ENCODE data around the gene NDN. TPM values are rescaled to one million over a fixed set of nuclear protein-coding genes. Genes with fewer than 3 reads are reported as not detected.
"Not testable (repeated sequence)": the region's sequence is repeated elsewhere in the genome, so short reads cannot be mapped to it uniquely, and the experiment has no call there.

The NDN gene, protein sequence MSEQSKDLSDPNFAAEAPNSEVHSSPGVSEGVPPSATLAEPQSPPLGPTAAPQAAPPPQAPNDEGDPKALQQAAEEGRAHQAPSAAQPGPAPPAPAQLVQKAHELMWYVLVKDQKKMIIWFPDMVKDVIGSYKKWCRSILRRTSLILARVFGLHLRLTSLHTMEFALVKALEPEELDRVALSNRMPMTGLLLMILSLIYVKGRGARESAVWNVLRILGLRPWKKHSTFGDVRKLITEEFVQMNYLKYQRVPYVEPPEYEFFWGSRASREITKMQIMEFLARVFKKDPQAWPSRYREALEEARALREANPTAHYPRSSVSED
- 1 to 10 TPM; 1.2 to 1.9 TPM for total RNA-seq

DNA sequence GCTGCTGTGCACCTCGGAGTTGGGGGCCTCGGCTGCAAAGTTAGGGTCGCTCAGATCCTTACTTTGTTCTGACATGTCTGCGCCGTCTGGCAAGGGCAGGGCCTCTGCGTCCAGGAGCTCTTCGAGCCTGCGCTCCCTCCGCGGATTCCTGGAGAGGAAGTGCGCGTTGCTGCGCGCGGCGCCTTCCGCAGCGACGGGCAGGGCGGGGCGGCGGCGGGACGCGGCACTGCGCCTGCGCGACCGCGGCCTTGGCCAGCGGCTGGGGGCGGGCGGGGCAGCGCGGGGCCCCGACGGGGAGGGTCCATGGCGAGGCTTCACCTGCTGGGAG lies at the start of gene NDN:
TSS of gene NDN (minus strand) at position 163 of the 328 bp plus-strand sequence. CDS start at position 75, 88 bp downstream.
- Mint-ChIP-seq H3K4me1 (no peaks in the 10 kb centered on the region), H3K27me3 (peaks cover 2% of the 10 kb centered on the region), H3K27ac (no peak within 1 kb of the TSS), H3K36me3 (ENCODE audit: low read depth) (no peaks in the 10 kb centered on the region), H3K9me3 (ENCODE audit: low read depth) (peaks cover 4% of the 10 kb centered on the region), H3K4me3 (no peak within 1 kb of the TSS)
- ChIA-PET CTCF (no interaction called here), POLR2A (no interaction called here)
- ATAC-seq (no peak), DNase-seq (peak; percentile 22)
- intact Hi-C loops (cut with DNase I, micrococcal nuclease): no loop called here

DNA sequence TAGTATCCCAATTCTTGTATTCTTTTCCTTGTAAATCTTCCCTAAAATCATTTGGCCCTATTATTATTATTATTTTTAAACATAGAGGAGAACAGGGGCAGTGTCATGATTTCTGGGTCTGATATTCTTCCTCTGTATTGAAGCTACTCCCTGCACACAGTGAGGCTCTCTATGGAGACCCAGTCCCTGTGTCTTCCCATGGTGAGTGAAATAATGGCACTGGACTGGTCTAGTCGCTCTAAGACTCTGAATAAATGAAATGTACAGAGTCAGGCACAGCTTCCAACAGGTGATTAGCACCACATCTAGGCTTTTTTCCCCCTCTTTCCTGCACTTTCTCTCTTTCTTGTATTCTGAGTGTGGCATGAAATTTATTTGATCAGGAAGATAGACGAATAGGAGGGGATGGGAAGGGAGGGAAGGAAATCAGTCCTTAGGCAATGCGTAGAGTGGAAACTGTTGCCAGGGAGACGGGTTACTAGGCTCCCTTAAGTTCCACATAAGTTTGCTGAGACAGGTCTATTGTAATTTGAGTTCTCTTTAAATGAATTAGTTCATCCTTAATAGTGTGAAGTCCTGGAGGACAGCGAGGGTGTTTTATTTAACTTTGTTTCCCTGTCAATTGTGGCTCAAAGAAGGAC lies 49.0 kb upstream of the NDN start:
- Mint-ChIP-seq H3K27ac (no peak overlapping the region), H3K4me3 (no peak overlapping the region), H3K9me3 (ENCODE audit: low read depth) (peaks cover 8% of the 10 kb centered on the region), H3K36me3 (ENCODE audit: low read depth) (no peaks in the 10 kb centered on the region), H3K27me3 (no peaks in the 10 kb centered on the region), H3K4me1 (no peaks in the 10 kb centered on the region)
- ATAC-seq (no peak), DNase-seq (no peak)
- intact Hi-C loops (cut with DNase I, micrococcal nuclease): no loop called here
- ChIA-PET POLR2A (no interaction called here), CTCF (no interaction called here)

DNA sequence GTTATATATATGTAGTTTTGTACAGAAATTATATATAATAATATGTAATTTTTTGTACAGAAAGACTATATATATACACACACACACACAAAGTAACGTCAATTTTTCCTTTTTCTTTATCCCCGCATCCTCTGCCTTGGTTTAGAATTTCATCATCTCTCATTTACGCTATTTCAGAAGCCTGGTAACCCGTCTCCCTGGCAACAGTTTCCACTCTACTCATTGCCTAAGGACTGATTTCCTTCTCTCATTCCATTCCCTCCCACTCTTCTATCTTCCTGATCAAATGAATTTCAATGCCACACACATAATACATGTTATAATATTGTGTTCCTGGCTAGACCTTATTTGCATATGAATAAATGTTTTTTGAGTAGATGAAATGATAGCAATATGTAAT lies 47.8 kb upstream of the NDN start:
- POLR2A ChIA-PET: no interaction called here
- no peak overlapping the region for H3K27ac Mint-ChIP-seq
- H3K27me3 Mint-ChIP-seq: no peaks in the 10 kb centered on the region
- no peak overlapping the region for H3K4me3 Mint-ChIP-seq
- ATAC-seq: no peak
- H3K36me3 Mint-ChIP-seq (ENCODE audit: low read depth): no peaks in the 10 kb centered on the region
- no peaks in the 10 kb centered on the region for H3K4me1 Mint-ChIP-seq
- DNase-seq: no peak
- H3K9me3 Mint-ChIP-seq (ENCODE audit: low read depth): peaks cover 5% of the 10 kb centered on the region
- CTCF ChIA-PET: no interaction called here
- intact Hi-C loops (cut with DNase I, micrococcal nuclease): no loop called here

DNA sequence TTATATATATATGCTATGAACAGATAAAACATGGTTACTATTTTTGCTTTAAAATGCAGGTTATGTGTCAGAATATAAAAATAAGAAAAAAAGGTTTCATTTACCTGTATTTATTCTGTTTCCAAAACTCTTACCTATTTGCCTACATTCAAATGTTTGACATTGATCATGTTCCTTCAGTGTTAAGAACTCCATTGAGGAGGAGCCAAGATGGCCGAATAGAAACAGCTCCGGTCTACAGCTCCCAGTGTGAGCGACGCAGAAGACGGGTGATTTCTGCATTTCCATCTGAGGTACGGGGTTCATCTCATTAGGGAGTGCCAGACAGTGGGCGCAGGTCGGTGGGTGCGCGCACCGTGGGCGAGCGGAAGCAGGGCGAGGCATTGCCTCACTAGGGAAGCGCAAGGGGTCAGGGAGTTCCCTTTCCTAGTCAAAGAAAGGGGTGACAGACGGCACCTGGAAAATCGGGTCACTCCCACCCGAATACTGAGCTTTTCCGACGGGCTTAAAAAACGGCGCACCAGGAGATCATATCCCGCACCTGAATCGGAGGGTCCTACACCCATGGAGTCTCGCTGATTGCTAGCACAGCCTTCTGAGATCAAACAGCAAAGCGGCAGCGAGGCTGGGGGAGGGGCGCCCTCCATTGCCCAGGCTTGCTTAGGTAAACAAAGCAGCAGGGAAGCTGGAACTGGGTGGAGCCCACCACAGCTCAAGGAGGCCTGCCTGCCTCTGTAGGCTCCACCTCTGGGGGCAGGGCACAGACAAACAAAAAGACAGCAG lies 27.0 kb upstream of the NDN start:
- CTCF ChIA-PET; ATAC-seq; H3K9me3 Mint-ChIP-seq (ENCODE audit: low read depth); DNase-seq; H3K4me1 Mint-ChIP-seq; intact Hi-C loops (cut with DNase I, micrococcal nuclease); H3K27ac Mint-ChIP-seq; H3K4me3 Mint-ChIP-seq; H3K36me3 Mint-ChIP-seq (ENCODE audit: low read depth); H3K27me3 Mint-ChIP-seq; POLR2A ChIA-PET: not testable (repeated sequence)

DNA sequence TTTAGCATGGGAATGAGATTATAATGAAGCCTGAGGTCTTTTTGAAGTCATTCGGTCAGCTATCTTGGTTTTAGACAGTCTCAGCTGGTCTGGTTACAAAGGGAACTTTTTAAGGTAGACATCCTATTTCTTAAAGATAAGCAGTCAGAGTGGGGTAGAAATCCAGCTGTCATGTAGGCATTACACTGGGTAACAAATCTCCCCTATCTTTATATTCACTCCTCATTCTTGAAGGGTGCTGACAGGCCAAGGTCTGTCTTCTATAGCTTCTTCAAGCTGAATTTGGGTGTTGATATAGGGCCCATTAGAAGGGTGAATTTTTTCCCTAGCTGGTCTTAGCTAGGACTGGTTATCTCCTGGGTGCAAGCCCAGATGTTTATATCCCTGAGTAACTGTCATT lies 21.2 kb upstream of the NDN start:
- H3K4me1 Mint-ChIP-seq: no peaks in the 10 kb centered on the region
- H3K9me3 Mint-ChIP-seq (ENCODE audit: low read depth): peaks cover 8% of the 10 kb centered on the region
- ChIA-PET CTCF (no interaction called here), POLR2A (no interaction called here)
- intact Hi-C loops (cut with DNase I, micrococcal nuclease): no loop called here
- no peak overlapping the region for H3K4me3 Mint-ChIP-seq
- no peak for DNase-seq
- H3K27ac Mint-ChIP-seq: no peak overlapping the region
- no peaks in the 10 kb centered on the region for H3K27me3 Mint-ChIP-seq
- ATAC-seq: no peak
- no peaks in the 10 kb centered on the region for H3K36me3 Mint-ChIP-seq (ENCODE audit: low read depth)

DNA sequence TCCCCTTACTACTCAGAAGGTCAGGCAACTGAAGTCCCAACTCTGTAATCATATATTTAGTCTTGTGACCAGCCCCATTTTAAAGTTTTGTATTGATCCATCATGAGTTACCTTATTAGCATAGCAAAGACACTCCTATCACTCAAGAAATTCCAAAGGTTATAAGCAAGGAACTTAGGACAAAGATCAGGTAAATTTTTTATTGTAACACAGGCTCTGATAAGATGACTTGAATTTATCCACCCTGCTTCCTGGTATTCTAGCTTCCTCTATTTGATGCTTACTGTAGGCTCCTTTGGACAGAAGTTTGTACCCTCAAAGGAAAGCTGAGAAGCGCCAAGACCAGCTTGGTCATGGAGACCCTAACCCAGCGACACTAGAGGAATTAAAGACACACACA lies 8.2 kb upstream of the NDN start:
- intact Hi-C loops (cut with DNase I, micrococcal nuclease): no loop called here
- ChIA-PET POLR2A (no interaction called here), CTCF (interaction anchor here (1.1 kb wide), 1 partner anchor 53 kb away, joined by 3 read pairs; no protein-coding TSS in a partner anchor)
- Mint-ChIP-seq H3K36me3 (ENCODE audit: low read depth) (no peaks in the 10 kb centered on the region), H3K27me3 (no peaks in the 10 kb centered on the region), H3K4me1 (no peaks in the 10 kb centered on the region), H3K9me3 (ENCODE audit: low read depth) (peaks cover 4% of the 10 kb centered on the region), H3K27ac (no peak overlapping the region), H3K4me3 (no peak overlapping the region)
- no peak for DNase-seq
- no peak for ATAC-seq

DNA sequence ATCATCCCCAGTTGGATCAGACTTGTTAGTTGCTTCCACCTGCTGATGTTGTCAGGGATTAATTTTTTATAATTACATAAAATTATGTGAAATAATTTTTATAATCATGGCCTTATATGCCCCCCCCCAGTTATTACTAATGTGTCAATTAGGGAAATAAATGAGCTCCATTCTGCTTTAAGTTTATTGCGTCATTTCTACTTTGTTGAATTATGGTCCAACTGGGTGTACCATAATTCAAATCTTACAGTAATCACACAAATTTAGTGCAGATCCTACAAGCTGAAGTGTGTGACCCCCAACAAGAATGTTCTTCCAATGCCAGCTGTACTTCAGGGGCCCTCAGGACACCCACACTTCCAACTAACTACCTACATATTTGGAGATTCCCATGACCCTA lies 7.5 kb upstream of the NDN start:
- POLR2A ChIA-PET: no interaction called here
- H3K4me1 Mint-ChIP-seq: no peaks in the 10 kb centered on the region
- no peak overlapping the region for H3K4me3 Mint-ChIP-seq
- H3K27ac Mint-ChIP-seq: no peak overlapping the region
- intact Hi-C loops (cut with DNase I, micrococcal nuclease): no loop called here
- DNase-seq (no peak), ATAC-seq (no peak)
- CTCF ChIA-PET: interaction anchor here (1.1 kb wide), 1 partner anchor 52 kb away, joined by 3 read pairs; no protein-coding TSS in a partner anchor
- H3K9me3 Mint-ChIP-seq (ENCODE audit: low read depth): peaks cover 4% of the 10 kb centered on the region
- H3K36me3 Mint-ChIP-seq (ENCODE audit: low read depth): no peaks in the 10 kb centered on the region
- no peaks in the 10 kb centered on the region for H3K27me3 Mint-ChIP-seq

DNA sequence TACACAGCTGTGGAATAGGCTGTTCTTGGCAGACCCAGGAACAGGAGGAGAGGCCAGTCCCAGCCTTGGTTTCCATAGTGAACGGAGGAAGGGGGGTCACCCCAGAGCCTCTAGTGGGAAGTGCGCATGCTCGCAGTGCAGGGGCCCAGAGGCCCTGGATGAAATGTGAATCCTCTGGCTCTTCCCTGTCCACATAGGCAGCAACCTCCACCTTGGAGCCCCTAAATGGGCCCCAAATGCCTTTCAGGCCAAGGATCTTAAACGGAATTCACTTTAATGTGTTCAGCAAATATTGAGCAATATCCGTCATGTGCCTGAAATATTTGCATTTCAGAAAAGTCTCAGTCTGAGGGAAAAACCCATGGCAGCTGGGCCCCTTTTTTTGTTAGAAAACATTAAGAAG lies 3.3 kb upstream of the NDN start:
- Mint-ChIP-seq H3K36me3 (ENCODE audit: low read depth) (no peaks in the 10 kb centered on the region), H3K27ac (no peak overlapping the region), H3K9me3 (ENCODE audit: low read depth) (peaks cover 7% of the 10 kb centered on the region), H3K27me3 (peaks cover 2% of the 10 kb centered on the region), H3K4me1 (no peaks in the 10 kb centered on the region), H3K4me3 (no peak overlapping the region)
- ChIA-PET CTCF (no interaction called here), POLR2A (no interaction called here)
- ATAC-seq (no peak), DNase-seq (no peak)
- intact Hi-C loops (cut with DNase I, micrococcal nuclease): no loop called here

DNA sequence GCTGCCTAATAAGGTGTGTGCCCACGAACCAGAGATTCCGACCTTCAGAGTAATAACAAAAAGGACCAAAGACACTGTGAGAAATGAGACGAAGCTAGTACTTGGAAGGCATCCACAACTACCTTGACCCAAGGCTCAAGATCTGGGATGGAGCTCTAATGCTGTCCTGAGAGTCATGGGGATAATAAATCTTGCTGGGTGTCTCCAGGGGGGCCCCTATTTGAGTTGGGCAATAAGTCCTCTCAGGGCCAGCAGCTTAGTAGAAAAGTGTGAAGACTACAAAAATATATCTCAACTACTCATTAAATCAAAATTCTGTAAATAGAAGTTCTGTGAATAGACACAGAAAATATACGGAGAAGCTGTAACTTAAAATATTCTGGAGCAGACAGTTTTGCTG lies 2.9 kb upstream of the NDN start:
- ATAC-seq: no peak
- H3K36me3 Mint-ChIP-seq (ENCODE audit: low read depth): no peaks in the 10 kb centered on the region
- ChIA-PET CTCF (no interaction called here), POLR2A (no interaction called here)
- H3K27me3 Mint-ChIP-seq: peaks cover 2% of the 10 kb centered on the region
- H3K4me3 Mint-ChIP-seq: no peak overlapping the region
- no peaks in the 10 kb centered on the region for H3K4me1 Mint-ChIP-seq
- no peak for DNase-seq
- no peak overlapping the region for H3K27ac Mint-ChIP-seq
- intact Hi-C loops (cut with DNase I, micrococcal nuclease): no loop called here
- peaks cover 4% of the 10 kb centered on the region for H3K9me3 Mint-ChIP-seq (ENCODE audit: low read depth)

DNA sequence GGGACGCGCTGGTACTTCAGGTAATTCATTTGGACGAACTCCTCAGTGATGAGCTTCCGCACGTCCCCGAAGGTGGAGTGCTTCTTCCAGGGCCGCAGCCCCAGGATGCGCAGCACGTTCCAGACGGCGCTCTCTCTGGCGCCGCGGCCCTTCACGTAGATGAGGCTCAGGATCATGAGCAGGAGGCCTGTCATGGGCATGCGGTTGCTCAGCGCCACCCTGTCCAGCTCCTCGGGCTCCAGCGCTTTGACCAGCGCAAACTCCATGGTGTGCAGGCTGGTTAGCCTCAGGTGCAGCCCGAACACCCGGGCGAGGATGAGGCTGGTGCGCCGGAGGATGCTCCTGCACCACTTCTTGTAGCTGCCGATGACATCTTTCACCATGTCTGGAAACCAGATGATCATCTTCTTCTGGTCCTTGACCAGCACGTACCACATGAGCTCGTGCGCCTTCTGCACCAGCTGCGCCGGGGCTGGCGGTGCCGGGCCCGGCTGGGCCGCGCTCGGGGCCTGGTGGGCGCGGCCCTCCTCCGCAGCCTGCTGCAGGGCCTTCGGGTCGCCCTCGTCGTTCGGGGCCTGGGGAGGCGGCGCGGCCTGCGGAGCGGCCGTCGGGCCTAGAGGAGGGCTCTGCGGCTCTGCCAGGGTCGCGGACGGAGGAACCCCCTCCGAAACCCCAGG lies 501 bp downstream of the NDN start:
- no peak overlapping the region for H3K4me3 Mint-ChIP-seq
- POLR2A ChIA-PET: no interaction called here
- DNase-seq: no peak
- H3K4me1 Mint-ChIP-seq: no peaks in the 10 kb centered on the region
- peaks cover 4% of the 10 kb centered on the region for H3K9me3 Mint-ChIP-seq (ENCODE audit: low read depth)
- no peaks in the 10 kb centered on the region for H3K36me3 Mint-ChIP-seq (ENCODE audit: low read depth)
- CTCF ChIA-PET: interaction anchor here (0.7 kb wide), 1 partner anchor 11 kb away, joined by 3 read pairs; no protein-coding TSS in a partner anchor
- no peak overlapping the region for H3K27ac Mint-ChIP-seq
- no peak for ATAC-seq
- peaks cover 2% of the 10 kb centered on the region for H3K27me3 Mint-ChIP-seq
- intact Hi-C loops (cut with DNase I, micrococcal nuclease): no loop called here

DNA sequence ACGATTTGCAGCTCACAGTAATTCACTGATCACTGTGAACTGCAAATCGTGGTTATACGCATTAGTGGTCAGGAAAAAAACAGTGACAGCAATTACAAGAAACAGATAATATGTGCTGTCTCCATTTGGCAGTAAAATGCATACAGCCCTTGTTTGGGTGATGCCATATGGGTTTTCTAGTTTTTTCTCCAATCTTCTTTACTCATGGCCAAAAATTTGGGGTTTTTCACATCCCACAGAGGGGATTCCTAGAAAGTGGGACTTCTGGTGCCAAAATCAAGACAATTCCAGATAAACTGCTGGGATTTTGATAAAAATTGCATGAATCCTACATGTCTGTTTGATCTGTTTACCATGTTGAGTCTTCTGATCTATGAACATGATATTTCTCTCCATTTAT lies 15.6 kb downstream of the NDN start:
- no peaks in the 10 kb centered on the region for H3K4me1 Mint-ChIP-seq
- no peak overlapping the region for H3K4me3 Mint-ChIP-seq
- H3K27ac Mint-ChIP-seq: no peak overlapping the region
- ATAC-seq (no peak), DNase-seq (no peak)
- intact Hi-C loops (cut with DNase I, micrococcal nuclease): no loop called here
- H3K9me3 Mint-ChIP-seq (ENCODE audit: low read depth): no peaks in the 10 kb centered on the region
- ChIA-PET CTCF (no interaction called here), POLR2A (no interaction called here)
- no peaks in the 10 kb centered on the region for H3K36me3 Mint-ChIP-seq (ENCODE audit: low read depth)
- peaks cover 2% of the 10 kb centered on the region for H3K27me3 Mint-ChIP-seq

DNA sequence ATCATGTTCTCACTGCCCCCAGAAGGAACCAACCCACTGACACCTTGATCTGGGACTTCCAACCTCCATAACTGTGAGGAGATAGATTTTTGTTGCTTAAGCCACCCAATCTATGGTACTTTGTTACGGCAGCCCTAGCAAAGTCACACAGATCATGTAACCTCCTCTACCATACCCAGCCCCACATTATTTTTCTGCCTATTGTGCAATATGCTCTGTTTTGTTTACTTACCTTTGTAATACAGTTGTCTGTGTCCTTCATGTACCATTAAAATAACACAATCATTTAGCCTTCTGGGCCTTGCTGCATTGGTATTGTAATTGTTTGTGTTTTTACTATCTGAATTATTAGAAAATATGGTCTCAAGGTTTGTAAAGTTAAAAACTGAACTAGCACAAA lies 16.1 kb downstream of the NDN start:
- Mint-ChIP-seq H3K27ac (no peak overlapping the region), H3K36me3 (ENCODE audit: low read depth) (no peaks in the 10 kb centered on the region), H3K4me3 (no peak overlapping the region), H3K4me1 (no peaks in the 10 kb centered on the region), H3K27me3 (peaks cover 2% of the 10 kb centered on the region), H3K9me3 (ENCODE audit: low read depth) (no peaks in the 10 kb centered on the region)
- ATAC-seq (no peak), DNase-seq (no peak)
- CTCF ChIA-PET: no interaction called here
- POLR2A ChIA-PET: no interaction called here
- intact Hi-C loops (cut with DNase I, micrococcal nuclease): no loop called here

Data from activated CD4-positive, alpha-beta T cell treated with anti-CD3 and anti-CD28 coated beads for 36 hours (primary cell).